Panc1 (cell line): Measurements from ENCODE around the gene HOXD11. TPM values are rescaled to one million over a fixed set of nuclear protein-coding genes. Genes with fewer than 3 reads are reported as not detected.
A peak's percentile ranks its signal among the peaks of the same experiment; 100 is the strongest.

Experiments used
- ATAC-seq: fragments of 200-7000 bp; cut with Tn5 transposase; 2 replicates; pipeline ENCODE4 v1.9.1; 2020; ENCODE audit warnings: mild to moderate bottlenecking, moderate library complexity
- BruUV-seq: library from RNA; stranded (reverse); fragments of 400-500 nt; replicated peaks from 2 replicates; lab custom pipeline; 2021; lab: Mats Ljungman, UMichigan
- CTCF ChIA-PET: fragments of 300-600 bp; sonication (Branson Sonifier 250); formaldehyde crosslinking; loops from one replicate; lab custom pipeline; 2022; ENCODE audit warnings: antibody characterized with exemption; lab: Charles Lee
- POLR2A ChIA-PET: fragments of 300-600 bp; sonication (Branson Sonifier 250); formaldehyde crosslinking; loops from one replicate; lab custom pipeline; 2022; ENCODE audit warnings: antibody characterized with exemption; lab: Charles Lee
- DNase-seq: peaks from one replicate; pipeline ENCODE4 v3.0.0-alpha.2; 2010; ENCODE audit warnings: low read depth, low spot score
- H3K27ac ChIP-seq: 2 replicates; pipeline ENCODE4 v1.5.1; 2011; ENCODE audit warnings: mild to moderate bottlenecking, low read length, inconsistent platforms
- H3K27me3 ChIP-seq: fragments of 200-500 bp; sonication (Bioruptor generic); 2 replicates; pipeline ENCODE4 v1.6.0; 2014; ENCODE audit warnings: low read length, inconsistent platforms; ENCODE audit not compliant: control insufficient read depth, insufficient read depth
- H3K36me3 ChIP-seq: fragments of 200-500 bp; sonication (Bioruptor generic); 2 replicates; pipeline ENCODE4 v1.5.1; 2014; ENCODE audit warnings: inconsistent platforms, mild to moderate bottlenecking, low read length, moderate library complexity; ENCODE audit not compliant: control insufficient read depth, insufficient read depth
- H3K4me1 ChIP-seq: 2 replicates; pipeline ENCODE4 v1.5.1; 2011; ENCODE audit warnings: inconsistent platforms, mild to moderate bottlenecking, low read length, moderate library complexity; ENCODE audit not compliant: control insufficient read depth, insufficient read depth
- H3K4me3 ChIP-seq, 2 experiments: 2 replicates each; pipeline ENCODE4 v1.5.1; 2011 to 2012; ENCODE audit warnings: low read depth in 2 of 2, low read length in 2 of 2, mild to moderate bottlenecking in 2 of 2, inconsistent platforms in 1 of 2, moderate library complexity in 1 of 2
- H3K9me3 ChIP-seq: fragments of 200-500 bp; sonication (Bioruptor generic); 2 replicates; pipeline ENCODE4 v1.5.1; 2014; ENCODE audit warnings: low read depth, mild to moderate bottlenecking, inconsistent platforms, low read length, moderate library complexity; ENCODE audit not compliant: control insufficient read depth, insufficient read depth
- CTCF ChIP-seq: fragments of 450-650 bp; IDR thresholded peaks from 2 replicates; pipeline ENCODE4 v1.5.1; 2017; ENCODE audit warnings: mild to moderate bottlenecking
- POLR2AphosphoS5 ChIP-seq: IDR thresholded peaks from 2 replicates; pipeline ENCODE4 v1.6.1; 2012; ENCODE audit warnings: mild to moderate bottlenecking, low read depth, low read length, moderate library complexity
- REST ChIP-seq, 2 experiments: IDR thresholded peaks; 2 replicates each; pipeline ENCODE4 v1.6.1; 2011 to 2012; ENCODE audit warnings: low read depth in 2 of 2, control low read depth in 1 of 2, low read length in 1 of 2, mild to moderate bottlenecking in 1 of 2, moderate library complexity in 1 of 2; ENCODE audit not compliant: insufficient read depth in 1 of 2
- SIN3A ChIP-seq: IDR thresholded peaks from 2 replicates; pipeline ENCODE4 v1.6.1; 2012; ENCODE audit warnings: low read depth, mild to moderate bottlenecking, low read length, moderate library complexity, borderline replicate concordance; ENCODE audit not compliant: insufficient read depth
- TCF7L2 ChIP-seq: IDR thresholded peaks from 2 replicates; pipeline ENCODE4 v1.6.1; 2011; ENCODE audit warnings: mild to moderate bottlenecking, low read depth, low read length, inconsistent platforms
- in situ Hi-C: cut with HindIII; loops from 2 replicates; pipeline ENCODE4 v1.10.0; 2016; ENCODE audit warnings: low sequenced_read_pairs, low pct_unique_long_range_greater_than_20kb
- intact Hi-C: fragments of 100-400 bp; cut with micrococcal nuclease; formaldehyde crosslinking; loops from one replicate; pipeline ENCODE4 v1.10.0; 2022; ENCODE audit not compliant: unreplicated experiment
- total RNA-seq: library from RNA; stranded (reverse); gene quantifications from one replicate; pipeline ENCODE4 v1.2.1, GENCODE V29; 2021; ENCODE audit not compliant: unreplicated experiment

Gene HOXD11
- total RNA-seq, 1 experiment from 2014 or later = 0.49 TPM

- peaks cover 7% of the 10 kb centered on the region for H3K4me1 ChIP-seq
- H3K4me3 ChIP-seq = no peak overlapping the region
- CTCF ChIA-PET = interaction anchor here (0.6 to 1.2 kb wide), 2 partner anchors 247 to 530 kb away, joined by 3 to 4 read pairs; no protein-coding TSS in a partner anchor
- no peak for DNase-seq
- intact Hi-C loops = loop anchor here (10.0 kb wide), 1 partner anchor 690 kb away; no protein-coding TSS in a partner anchor
- in situ Hi-C loops = no loop called here
- no peak for TF ChIP-seq CTCF
- no peak for TF ChIP-seq REST (IDR thresholded peaks at IDR 0.05; ENCODE audit: insufficient read depth in 1 of 2, low read depth in 2 of 2, low read length in 1 of 2)
- TF ChIP-seq POLR2AphosphoS5 = no peak
- no peak for TF ChIP-seq TCF7L2
- no peak for TF ChIP-seq SIN3A
- no TSS peak for BruUV-seq
- no peak for ATAC-seq
- H3K9me3 ChIP-seq = no peaks in the 10 kb centered on the region
- no peaks in the 10 kb centered on the region for H3K27me3 ChIP-seq
- H3K27ac ChIP-seq = no peak overlapping the region
- H3K36me3 ChIP-seq = no peaks in the 10 kb centered on the region
- POLR2A ChIA-PET = no interaction called here
These were observed 17.2 kb downstream of the HOXD11 start for GRCh38 chr2:176124110-176124946.

GRCh38 chr2:176124947-176125771, 18.1 kb downstream of the HOXD11 start:
- Histone ChIP-seq H3K4me1 (peaks cover 7% of the 10 kb centered on the region), H3K27ac (no peak overlapping the region), H3K9me3 (no peaks in the 10 kb centered on the region), H3K4me3 (no peak overlapping the region), H3K27me3 (no peaks in the 10 kb centered on the region), H3K36me3 (no peaks in the 10 kb centered on the region)
- BruUV-seq = no TSS peak
- ATAC-seq = peak; percentile 30; the same call in 1 of the 2 replicates
- DNase-seq = no peak
- CTCF ChIA-PET = interaction anchor here (0.6 to 1.2 kb wide), 2 partner anchors 246 to 529 kb away, joined by 3 to 4 read pairs; no protein-coding TSS in a partner anchor
- TF ChIP-seq REST (IDR thresholded peaks at IDR 0.05; ENCODE audit: insufficient read depth in 1 of 2, low read depth in 2 of 2, low read length in 1 of 2) (no peak), SIN3A (no peak), POLR2AphosphoS5 (no peak), TCF7L2 (no peak), CTCF (no peak)
- in situ Hi-C loops = no loop called here
- POLR2A ChIA-PET = no interaction called here
- intact Hi-C loops = loop anchor here (5.0 to 10.0 kb wide), 4 partner anchors 527 to 1037 kb away; no protein-coding TSS in a partner anchor
